ENCODE results near the gene COPRS.
A peak's percentile ranks its signal among the peaks of the same experiment; 100 is the strongest.

COPRS gene, protein sequence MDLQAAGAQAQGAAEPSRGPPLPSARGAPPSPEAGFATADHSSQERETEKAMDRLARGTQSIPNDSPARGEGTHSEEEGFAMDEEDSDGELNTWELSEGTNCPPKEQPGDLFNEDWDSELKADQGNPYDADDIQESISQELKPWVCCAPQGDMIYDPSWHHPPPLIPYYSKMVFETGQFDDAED

DNA sequence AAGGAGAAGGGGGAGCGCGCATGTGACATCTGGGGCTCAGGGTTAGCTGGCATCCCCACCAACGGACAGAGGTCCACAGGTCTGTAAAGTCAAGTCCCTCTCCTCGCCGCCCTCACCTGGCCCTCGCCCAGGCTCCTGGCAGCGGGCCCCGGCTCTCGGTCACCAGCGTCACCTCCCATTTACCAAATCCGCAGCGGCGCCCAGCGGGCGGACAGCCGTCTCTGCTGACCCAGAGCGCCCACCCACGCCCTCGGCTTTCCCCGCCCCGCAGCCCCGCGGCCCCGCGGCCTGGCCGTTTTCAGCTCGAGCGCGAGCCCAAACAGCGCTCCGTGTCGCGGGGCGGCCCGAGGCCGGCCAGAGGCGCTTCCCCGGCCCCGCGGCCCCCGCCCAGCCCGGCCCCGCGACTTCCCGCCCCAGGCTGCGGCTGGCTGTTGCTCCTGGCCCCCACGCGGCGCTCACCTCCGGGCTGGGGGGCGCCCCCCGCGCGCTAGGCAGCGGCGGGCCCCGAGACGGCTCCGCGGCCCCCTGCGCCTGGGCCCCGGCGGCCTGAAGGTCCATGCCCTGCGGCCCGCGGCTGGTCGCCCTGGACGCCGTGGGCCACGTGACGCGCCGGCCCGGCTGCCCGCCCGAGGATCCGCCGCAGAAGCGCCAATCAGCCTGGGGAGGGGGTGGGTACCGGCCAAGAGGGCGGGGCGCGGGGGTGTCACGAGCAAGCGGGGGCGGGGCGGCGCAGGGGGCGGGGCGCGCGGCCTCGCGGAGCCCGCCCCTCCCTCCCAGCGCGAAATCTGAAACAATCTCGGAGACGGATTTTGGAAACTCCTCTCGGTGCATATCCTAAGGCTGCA is at the start of gene COPRS:
TSS of gene COPRS (minus strand) at position 603 of the 845 bp plus-strand sequence. CDS start at position 558, 45 bp downstream.
- peak; percentile 80 for DNase-seq

DNA sequence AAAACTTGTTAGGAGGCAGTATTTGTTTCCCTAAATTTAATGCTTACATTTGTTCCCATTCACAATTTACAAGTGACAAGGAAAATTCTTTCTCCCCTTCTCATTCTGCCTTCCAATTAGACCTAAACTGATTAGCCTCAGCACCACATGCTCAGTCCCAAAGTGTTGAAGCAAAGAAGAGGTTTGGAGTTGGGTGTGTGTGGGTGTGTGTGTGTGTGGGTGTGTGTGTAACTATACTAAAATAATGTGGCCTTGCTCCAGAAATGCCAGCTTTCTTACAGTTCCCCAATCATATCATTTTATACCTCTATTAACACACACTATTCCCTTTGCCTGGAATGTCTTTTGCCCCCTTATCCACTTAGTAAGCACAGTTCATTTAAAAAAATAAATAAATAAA is 49.3 kb upstream of the COPRS start:
- no peak for DNase-seq

DNA sequence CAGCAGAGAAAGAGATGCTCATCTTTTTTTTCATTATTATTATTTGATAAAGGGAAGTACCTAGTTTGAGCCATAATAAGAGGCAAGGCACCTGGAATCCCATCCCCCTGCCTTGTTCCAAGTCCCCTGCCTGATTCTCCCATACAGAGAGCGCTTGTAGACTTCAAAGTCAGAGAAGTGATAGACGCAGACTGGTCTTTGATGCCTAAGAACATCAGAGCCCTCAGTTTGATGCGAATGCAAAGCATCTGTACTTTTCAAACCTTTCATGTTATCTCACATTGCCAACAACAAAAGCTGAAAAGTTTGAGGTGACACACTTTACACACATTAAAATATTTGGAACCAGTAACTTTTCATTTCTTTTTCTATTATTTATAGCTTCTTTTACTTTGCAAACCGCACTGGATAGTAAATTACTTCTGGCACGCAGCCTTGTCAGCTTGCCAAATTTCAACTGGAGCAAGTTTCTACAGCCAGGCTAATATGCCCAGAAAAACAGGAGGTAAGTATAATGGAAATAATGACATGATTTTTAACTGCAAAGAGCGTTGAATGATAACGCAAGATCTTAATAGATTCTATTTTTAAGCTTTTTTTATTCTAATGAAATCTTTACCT is 48.4 kb upstream of the COPRS start:
- no peak for DNase-seq

DNA sequence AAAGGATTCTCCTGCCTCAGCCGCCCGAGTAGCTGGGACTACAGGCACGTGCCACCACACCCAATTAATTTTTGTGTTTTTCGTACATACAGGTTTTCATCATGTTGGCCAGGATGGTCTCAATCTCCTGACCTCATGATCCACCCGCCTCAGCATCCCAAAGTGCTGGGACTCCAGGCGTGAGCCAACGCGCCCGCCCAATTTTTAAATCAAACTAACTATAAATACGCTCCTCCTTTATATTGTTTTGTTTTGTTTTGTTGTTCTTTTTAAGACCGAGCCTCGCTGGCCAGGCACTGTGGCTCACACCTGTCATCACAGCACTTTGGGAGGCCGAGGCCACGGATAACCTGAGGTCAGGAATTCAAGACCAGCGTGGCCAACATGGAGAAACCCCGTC is 44.4 kb upstream of the COPRS start:
- no peak for DNase-seq

DNA sequence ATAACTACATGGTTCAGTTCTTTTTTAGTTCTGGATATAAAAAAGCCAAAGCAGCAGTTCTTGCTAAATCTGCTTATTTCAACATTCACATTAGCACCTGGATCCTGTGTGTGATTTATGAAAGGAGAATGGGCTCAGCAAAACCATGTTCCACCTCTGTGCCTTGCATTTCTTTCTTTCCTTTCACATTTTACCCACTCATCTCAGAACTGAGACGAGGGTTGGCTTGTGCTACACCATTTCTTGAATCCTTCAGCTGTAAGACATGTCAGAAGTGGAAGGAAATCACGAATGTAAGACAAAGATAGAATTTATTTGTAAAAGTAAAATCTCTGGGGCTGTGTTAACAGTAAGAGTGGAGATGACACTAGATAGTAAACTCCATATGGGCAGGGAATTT is 43.6 kb upstream of the COPRS start:
- DNase-seq, result no peak

DNA sequence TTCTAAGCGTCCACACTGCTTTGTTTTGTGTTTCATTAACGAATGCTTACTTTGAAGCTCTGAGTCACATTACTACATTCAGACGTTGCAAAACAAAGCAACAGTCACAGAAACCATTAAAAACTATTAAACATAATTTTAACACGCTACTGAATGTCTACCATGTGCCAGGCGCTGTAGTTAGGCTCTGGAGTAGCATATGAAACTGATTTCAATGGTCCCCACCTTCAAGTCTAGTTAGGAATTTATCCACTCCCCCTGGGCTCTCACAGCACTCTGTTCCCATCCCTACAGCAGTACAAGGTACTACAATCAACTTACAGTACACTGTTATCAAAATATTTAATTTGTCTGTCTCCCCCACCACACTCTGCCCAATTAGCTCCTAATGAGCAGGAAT is 41.8 kb upstream of the COPRS start:
- no peak for DNase-seq

DNA sequence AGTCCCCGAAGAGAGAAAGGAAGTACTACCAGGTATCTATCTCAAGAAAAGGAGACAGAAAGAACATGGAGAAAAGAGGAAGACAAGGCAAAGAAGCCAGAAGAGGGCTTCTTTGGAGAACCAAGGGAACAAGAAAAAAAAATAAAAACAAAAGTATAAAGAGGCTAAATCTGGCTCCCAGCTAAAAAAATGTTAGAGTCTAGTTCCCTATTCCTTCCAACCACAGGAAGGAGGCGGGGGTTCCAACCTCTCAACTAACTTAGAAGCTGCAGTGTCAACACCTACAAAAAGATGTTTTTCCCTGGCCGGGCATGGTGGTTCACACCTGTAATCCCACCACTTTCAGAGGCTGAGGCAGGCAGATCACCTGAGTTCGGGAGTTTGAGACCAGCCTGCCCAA is 29.1 kb upstream of the COPRS start:
- no peak for DNase-seq

DNA sequence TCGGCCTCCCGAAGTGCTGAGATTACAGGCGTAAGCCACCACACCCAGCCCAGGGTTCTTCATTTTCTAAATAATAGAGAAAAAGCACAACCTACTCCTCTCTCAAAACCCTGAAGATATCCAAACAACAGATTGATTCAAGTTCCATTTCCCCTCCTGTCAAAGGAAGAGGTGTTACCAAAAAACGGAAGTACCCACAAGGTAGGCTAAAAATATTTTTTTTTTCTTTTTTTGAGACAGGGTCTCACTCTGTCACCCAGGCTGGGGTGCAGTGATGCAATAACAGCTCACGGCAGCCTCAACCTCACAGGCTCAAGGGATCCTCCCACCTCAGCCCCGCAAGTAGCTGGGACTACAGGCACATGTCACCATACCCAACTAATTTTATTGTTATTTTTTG is 23.5 kb upstream of the COPRS start:
- DNase-seq, result no peak

DNA sequence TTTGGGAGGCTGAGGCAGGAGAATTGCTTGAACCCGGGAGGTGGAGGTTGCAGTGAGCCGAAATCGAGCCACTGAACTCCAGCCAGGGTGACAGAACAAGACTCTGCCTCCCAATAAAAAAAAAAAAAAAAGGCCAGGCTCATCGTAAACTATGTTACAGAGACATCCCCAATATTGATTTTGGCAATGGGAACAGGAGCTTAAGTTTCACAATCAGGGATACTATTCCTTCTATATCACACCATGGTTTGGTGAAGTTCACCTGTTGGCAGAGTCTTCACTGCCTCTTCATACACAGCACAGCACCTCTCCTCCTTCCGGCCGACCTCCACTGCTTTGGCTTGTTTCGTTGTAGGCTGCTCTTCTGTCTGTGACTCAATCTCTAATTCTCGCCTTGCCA is 21.3 kb upstream of the COPRS start:
- no peak for DNase-seq

DNA sequence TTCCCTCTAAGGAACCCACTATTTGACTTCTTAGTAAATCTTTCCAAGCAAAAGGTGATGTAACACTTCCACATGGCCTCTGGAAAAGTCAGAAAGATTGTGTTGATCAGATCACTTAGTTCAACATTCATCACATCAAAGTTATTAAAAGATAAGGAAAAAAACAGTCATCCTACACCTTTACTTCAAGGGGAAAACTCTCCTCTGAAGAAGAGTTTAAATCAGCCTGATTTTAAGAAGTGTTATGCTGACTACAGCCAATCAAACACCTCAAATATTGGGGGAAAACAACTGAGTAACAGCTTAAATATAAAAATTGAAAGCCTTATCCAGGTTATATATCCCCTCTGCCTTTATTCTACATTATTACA is 19.6 kb upstream of the COPRS start:
- DNase-seq, result no peak

DNA sequence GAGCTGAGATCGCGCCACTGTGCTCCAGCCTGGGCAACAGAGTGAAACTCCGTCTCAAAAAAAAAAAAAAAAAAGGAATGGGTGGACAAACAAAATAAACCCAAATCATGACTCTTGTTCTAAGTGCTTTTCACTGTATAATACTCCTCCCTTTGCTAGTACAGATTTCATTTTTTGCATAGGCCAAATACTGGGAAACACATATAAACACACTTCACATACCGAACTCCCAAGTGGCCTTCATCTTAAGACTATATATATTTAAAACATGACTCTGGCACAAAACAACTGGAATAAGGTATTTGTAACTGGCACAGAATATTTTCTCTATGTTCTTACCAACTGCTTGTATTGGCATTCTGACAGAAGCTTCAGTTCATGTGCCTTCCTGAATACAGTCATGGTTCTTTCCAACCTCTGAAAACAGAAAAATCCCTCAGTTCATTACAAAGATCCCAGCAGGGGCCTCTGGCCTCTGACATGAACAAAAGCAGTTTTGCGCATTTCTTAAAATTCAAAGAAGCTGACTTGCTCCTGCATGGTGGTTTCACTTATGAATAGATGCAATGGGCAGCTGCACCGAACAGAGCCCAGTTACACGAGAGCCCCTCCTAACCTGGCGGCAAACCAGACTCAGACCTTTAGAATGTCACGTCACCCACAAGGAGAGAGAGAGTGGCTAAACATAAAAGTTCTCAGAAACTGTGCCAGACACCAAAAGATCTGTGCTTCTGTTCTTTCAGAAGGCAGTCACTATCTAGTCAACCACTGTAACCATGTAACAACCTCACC is 19.1 kb upstream of the COPRS start:
- no peak for DNase-seq

DNA sequence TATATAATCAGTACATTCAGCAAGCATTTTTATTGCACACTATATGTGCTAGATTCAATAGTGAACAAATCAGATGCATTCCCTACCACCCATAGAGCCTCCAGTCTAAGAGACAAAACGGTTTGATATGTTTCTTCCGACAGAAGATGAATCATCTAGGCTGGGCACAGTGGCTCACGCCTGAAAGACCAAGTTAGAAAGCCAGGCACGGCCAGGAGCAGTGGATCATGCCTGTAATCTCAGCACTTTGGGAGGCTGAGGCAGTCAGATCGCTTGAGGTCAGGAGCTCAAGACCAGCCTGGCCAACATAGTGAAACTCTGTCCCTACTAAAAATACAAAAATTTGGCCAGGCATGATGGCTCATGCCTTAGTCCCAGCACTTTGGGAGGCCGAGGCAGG is 18.3 kb upstream of the COPRS start:
- no peak for DNase-seq

DNA sequence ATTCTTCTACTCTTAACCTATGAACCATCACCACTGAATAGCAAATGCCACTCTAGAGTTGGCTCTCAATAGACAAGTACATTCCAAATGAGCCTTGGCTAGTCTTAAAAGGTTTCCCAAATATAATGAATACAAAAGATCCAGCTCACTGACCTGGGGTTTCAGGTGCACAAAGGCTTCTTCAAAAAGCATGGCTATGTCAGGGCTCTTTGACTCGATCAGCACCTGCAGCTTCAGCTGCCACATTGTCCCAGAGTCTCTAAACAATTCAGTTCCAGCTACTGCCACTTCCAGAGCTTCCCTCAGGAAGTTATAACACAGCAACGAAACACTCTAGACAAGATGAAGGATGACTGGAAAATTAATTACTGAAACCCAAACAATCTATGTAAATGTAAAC is 16.0 kb upstream of the COPRS start:
- DNase-seq, result no peak

DNA sequence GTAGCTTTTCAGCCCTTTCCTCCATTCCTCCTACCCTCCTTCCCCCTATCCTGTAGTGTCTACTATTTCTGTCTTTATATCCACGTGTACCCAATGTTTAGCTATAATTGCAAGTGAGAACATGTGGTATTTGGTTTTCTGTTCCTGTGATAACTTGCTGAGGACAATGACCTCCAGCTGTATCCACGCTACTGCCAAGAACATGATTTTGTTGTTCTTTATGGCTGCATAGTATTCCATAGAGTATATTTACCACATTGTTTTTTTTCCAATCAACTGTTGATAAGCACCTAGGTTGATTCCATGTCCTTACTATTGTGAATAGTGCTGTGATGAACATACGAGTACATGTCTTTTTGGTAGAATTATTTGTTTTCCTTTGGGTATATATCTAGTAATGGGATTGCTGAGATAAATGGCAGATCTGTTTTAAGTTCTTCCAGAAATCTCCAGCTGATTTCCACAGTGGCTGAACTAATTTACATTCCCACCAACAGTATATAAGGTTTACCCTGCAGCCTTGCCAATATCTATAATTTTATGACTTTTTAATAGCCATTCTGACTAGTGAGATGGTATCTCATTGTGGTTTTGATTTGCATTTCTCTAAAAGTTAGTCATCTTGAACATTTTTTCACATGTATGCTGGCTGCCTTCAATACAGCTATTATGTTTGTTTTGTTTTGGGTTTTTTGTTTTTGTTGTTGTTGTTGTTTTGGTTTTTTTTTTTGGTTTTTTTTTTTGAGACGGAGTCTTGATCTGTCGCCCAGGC is 10.9 kb upstream of the COPRS start:
- DNase-seq, result no peak

DNA sequence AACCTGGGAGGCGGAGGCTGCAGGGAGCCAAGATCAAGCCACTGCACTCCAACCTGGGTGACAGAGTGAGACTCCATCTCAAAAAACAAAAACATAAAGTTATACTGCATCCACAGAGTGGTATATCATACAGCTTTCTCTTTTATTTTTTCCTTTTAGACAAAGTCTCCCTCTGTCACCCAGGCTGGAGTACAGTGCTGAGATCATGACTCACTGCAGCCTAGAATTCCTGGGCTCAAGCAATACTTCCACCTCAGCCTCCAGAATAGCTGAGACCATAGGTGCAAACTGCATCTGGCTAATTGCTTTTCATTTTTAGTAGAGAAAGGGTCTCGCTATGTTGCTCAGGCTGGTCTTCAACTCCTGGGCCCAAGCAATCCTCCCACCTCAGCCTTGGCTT is 10.0 kb upstream of the COPRS start:
- DNase-seq, result no peak

DNA sequence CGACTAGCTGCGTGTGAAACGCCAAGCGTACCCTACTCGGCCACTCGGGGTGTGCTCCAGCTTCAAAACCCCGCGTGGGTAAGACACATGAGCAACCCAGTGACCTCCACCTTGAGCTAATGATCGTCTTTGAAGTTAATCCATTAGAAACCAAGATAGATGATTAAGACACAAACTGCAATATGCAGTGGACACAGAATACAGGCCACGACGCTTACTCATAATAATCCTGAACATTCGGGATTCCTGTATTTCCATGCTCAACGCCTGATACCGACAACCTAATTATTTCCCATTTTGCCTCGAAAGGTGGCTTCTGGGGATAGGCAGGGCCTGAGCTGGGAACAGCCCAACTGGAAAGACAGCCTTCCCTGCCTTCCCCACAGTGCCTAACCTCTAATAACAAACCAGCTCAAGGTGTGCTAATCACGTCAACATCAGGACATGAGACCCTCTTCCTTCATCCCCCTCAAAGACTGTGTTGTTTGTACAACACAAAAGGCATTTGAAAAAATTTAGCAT is 504 bp upstream of the COPRS start:
- no peak for DNase-seq

DNA sequence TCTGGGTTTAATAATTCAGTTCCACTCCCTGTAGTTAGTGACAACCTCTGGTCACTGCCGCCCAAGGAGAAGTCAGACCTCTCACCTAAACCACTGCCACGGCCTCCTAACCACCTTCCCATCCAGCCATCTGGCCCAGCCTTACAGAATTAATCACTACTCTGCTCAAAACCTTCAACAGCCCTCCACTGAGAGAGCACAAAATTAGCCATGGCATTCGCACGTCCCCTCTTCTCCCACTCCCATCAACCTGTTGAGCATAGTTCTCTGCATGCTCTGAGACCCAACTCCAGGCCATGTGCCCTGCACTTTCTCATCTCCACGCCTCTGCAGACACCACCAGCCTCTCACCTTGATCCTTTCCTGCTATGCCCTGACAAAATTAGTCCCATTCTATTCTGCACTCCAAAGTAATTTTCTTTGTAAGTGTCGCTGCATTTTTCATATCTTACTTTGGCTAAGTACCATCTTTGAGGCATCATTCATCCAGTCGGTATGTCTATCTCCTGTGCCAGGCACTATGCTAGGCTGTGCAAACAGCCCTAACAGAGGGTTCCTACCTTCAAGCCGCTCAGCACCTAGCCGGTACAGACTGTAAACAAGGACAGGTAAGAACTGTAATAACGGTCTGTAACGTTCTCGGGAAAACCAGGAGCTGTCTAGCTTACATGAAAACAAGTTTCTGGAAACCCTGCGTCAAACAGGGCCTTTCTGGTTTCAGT is 963 bp downstream of the COPRS start:
- no peak for DNase-seq

DNA sequence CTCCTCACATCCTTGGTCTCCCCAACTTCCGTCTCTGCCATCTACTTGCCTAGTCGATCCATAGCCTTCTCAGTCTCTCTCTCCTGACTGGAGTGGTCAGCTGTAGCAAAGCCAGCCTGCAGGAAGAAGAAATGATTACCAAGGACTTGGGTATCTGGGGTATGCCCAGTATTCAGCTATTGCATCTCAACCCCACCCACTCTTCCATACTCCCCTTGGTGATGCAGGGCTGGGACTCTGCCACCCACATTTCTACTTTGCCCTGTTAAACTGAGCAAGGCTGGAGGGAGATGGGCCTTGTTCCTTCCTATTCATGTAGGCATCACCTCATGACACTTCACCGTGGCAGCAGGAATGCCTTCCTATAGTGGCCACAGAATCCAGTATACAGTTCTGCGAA is 2.3 kb downstream of the COPRS start:
- DNase-seq, result no peak

DNA sequence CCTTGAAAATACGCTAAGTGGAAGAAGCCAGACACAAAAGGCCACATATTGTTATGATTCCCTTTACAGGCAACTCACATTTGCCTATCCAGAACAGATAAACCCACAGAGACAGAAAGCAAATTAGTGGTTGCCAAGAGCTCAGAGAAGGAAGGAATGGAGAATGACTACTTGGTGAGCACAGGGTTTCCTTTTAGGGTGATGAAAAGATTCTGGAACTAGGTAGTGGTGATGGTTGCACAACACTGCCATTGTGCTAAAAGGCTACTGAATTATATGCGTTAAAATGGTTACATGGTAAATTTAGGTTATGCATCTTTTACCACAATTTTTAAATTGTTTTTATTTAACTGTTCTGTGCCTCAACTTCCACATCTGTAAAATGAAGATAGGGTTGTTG is 4.4 kb downstream of the COPRS start:
- no peak for DNase-seq

DNA sequence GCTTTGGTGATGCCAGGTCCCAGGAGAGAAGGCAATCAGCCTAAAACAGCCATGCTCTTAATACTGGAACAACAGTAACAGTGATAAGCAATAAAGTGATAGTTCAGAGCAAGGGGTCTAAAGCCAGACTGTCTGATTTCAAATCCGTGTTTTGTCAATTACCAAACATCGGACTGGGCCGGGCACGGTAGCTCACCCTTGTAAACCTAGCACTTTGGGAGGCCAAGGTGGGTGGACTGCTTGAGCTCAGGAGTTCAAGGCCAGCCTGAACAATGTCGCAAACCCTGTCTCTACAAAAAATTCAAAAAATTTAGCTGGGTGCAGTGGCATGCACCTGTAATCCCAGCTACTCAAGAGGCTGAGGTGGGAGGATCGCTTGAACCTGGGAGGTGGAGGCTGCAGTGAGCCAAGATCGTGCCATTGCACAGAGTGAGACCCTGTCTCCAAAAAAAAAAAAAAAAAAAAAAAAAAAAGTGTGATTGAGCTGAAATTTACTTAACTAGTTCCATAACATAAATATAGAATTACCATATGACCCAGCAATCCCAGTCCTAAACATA is 5.1 kb downstream of the COPRS start:
- DNase-seq, result no peak

DNA sequence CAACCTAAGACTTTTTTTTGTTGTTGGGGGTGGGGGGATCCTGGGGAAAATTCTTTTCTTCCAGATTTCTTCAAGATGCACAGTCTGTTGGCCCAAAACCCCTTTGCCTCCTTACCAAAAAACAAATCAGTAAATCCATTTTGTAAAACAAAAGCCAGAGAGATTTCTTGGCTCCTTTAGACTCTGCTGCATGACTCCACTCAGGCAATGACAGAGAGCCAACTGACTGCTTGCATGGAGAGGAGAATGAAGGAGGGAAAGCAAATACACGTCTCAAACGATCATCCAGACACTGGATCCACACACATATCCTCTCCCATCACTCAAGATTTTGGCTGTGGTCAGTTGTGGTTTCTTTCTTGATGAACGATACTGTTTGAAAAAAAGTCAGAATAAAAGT is 13.8 kb downstream of the COPRS start:
- no peak for DNase-seq
